Measurements from ENCODE around the gene SUSD1.

Gene SUSD1

DNA sequence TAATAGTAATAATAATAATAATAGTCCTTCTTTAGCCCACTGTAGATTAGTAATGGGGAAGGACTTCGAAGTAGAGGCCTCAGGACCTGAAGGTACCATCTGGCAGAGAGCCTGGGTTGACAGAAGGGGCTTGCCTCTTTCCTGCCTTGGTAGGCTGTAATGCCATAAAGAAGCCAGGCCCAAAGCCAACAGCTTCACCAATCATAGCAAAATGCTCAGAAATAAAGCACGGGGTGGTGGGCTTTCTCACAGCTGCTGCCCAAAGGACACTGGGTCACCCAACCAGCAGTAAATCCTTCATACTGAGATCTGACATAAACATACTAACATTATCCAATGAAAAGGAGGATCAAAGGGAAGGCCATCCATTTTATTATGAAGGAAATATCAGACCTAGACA is 70.7 kb downstream of the SUSD1 start:
- DNase-seq, result no peak
- intact Hi-C loops (cut with DNase I), result no loop called here

DNA sequence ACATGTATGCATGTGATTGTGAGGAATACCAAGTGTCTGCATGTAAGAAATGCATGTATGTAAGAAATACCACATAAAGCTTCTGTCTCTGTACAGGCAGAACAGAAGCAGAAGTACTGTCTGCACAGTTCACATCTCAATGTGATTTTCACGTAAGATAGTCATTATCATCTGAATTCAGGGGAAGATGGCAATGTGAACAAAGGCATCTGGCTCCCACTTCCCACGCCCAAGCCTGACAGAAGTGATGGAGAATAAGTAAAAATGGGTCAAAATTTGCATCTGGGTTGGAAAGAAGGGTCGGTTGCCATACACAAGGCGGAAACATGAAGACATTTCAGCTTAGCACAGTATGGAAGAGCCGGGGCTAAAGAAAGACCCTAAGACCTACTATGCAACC is 71.7 kb downstream of the SUSD1 start:
- peak in 2 of 10 donors; percentile 26 to 77 for DNase-seq
- intact Hi-C loops (cut with DNase I), result no loop called here

DNA sequence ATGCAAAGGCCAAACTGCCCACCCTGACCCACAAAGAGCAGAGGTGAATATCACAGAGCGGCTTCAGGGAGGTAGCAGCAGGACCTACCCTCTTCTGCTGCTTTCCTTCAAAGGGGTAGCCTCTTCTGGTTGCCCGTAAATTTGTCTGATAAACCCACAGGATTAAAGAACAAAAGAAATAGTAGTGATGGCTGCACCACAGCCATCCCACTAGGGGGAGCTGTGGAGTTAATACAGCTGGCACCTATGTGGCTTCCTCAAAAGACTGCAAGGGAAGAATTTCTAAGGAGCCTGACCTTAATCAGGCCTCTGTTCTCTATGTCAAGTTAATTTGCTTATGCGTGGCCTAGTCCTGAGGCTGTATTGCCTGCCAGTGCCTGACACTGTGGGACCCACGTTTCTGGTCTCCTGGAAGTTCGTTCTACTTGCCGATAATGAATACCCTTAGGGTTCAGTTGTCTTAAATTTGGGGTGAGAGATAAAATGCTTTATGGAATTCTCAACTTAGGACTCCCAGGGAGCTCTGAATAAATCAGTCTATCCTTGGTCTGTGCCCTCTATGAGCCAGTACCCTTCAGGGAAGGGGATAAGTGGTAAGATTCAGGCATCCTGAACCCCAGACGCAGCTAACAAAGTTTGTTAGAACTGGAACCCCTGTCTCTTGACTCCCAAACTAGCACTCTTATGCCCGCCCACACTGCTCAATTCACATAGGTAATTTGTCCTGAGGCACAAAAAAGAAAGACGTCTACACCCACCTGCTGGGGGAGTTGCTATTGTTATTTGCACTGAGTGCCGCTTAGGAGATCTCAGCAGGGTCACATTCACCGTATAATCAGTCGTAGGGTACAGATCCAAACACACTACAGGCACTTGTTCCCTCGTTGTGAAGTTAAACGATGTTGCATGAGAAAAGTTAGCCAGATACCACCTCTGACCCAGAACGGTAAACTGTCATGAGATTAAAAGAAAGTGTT is 77.1 kb downstream of the SUSD1 start:
- intact Hi-C loops (cut with DNase I), result loop anchor here (5.0 to 10.0 kb wide), 2 partner anchors 237 to 609 kb away; partner anchors contain the start of gene PTBP3
- peak in 6 of 10 donors; percentile 23 to 91 (median 55) for DNase-seq

DNA sequence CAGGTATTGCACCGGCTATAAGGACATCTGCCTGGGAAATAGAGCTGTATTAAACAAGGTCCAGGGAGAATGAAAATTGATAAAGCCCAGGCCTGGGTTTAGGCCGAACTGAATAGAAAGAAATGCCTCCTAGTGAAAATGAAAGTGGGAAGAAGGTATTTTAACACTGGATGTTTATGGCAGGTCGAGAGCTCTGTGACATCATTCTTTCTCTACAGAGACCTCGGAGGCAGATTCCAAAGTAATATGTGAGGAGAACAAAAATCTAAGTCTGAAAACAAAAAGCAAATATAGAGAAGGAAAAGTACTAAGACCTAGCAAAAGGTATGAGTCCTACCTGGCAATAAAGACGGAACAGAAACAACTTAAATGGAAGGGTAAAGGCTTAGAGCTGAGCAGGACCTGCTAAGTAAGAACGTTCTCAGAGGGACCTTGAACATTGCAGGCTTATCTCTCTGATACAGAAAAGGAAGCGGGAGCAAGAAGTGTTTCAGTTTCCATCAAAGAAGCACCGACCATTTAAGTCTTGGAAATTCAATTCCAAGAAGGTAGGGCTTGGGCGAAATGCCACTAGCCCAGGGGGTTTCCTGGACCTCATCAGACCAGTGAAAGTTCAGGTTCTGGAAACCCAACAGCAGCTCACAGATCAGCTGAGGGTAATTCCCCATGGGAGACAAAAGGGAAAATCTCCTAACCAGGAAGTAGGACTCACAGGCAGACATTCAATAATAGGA is 80.0 kb downstream of the SUSD1 start:
- intact Hi-C loops (cut with DNase I), result loop anchor here (5.0 to 10.0 kb wide), 2 partner anchors 240 to 612 kb away; partner anchors contain the start of gene PTBP3

DNA sequence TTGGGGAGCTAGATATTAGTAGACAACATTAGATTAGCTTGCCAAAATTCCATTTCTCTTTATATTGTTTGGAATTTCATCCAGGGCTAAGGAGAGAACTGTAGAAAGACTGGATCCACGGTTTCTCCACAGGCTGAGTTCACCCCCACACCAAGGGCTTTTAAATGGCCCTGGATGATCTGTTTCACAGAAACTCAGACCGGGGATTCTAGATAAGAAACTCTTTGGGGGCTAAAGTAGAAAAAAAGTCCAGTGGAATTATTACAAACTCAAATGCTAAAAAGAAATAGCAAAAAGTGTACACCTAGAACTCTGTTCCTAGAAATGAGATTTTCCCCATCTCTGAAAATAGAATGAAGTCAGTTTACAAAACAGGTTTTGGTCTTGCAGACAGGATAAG is 80.9 kb downstream of the SUSD1 start:
- intact Hi-C loops (cut with DNase I), result loop anchor here (10.0 kb wide), 1 partner anchor 241 kb away; the partner anchor contains the start of gene PTBP3
- DNase-seq, result no peak

More for the DNA sequence above, 80.0 kb downstream of the SUSD1 start:
- DNase-seq, result no peak

DNA sequence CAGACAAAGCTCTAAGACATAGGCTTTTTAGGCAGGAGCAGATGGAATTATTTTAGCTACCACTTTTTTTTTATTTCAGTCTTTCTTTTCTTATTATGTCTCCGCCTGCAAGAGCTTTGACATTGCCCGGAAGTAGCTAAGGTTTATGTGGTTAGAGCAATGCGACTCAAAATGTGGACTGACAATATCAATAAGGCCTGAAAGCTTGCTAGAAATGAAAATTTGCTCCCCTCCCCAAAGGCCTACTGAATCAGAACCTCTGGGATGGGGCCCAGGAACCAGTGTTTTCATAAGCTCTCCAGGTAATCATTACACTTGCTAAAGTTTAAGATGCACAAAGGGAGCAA is 81.3 kb downstream of the SUSD1 start:
- no peak for DNase-seq
- intact Hi-C loops (cut with DNase I), result loop anchor here (10.0 kb wide), 1 partner anchor 241 kb away; the partner anchor contains the start of gene PTBP3

DNA sequence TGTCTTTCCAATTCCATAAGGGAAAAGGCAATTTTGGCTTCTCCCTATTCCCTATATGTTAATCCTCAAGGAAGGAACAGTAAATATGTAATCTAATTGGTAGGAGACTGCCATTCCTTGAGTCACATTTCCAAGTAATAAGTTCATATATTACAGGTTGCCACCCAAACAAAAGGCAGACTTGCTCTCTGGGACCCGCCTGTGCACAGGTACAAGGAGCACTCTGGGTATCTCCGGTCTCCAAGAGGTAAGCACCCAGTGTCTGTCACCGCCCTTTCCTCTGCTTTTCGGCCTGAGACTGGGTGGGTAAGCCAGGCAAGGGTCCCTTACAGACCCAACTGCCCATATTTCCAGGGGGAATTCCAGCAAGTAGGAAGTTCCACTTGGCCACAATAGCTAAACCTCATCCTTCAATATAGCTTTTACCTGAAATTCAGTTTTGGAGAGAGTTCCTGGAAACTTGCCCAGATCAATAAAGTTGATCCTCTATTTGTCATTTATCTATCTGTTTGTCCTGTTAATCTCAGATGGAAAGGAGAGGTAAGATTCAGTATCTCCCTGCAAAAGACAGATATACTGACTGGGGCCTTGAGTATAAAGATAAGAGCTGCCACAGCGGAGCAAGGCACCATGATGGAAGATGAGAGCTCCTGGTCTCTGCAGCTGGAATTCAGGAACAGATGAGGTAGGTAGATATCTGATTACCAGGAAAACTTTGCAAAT is 81.8 kb downstream of the SUSD1 start:
- DNase-seq, result no peak
- intact Hi-C loops (cut with DNase I), result loop anchor here (10.0 kb wide), 1 partner anchor 241 kb away; the partner anchor contains the start of gene PTBP3

DNA sequence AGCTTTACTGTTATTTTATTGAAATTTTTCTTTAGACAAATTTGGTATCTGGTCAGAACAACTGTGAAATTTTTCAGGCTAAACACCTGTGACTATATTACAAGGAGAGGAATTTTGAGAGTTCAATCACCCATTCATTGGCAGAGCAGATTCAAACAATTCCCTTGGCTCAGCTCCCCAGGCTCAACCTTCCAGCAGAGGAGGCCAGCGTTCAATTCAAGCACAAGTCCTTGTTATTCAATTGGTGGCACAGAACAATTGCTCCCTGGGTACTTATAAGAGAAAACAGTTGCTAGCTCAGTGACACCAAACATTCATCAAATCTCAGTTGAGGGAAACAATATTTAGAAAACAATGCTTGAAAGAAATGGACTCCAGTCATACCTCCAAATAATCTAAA is 83.3 kb downstream of the SUSD1 start:
- peak in 5 of 10 donors; percentile 27 to 85 (median 32) for DNase-seq

DNA sequence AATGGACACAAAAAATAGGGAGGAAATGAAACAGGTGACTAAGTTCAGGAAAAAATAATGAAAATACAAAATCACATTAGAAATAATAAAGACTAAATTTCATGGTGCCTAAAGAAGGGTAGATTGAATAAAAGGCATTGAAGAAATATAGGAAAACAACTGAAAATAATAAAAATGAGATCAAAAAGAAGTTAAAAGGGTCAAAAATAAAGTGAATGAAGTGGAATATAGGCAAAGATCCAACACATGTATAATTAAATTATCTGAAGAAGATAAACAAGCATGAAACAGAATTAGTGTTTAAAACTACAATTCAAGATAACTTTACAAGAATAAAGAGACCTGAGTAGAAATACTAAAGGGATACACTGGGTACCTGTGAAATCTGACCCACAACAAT is 87.6 kb downstream of the SUSD1 start:
- no peak for DNase-seq
- intact Hi-C loops (cut with DNase I), result loop anchor here (2.0 kb wide), 1 partner anchor 273 kb away; no protein-coding TSS in a partner anchor

More for the DNA sequence above, 83.3 kb downstream of the SUSD1 start:
- intact Hi-C loops (cut with DNase I), result loop anchor here (10.0 kb wide), 1 partner anchor 243 kb away; the partner anchor contains the start of gene PTBP3

DNA sequence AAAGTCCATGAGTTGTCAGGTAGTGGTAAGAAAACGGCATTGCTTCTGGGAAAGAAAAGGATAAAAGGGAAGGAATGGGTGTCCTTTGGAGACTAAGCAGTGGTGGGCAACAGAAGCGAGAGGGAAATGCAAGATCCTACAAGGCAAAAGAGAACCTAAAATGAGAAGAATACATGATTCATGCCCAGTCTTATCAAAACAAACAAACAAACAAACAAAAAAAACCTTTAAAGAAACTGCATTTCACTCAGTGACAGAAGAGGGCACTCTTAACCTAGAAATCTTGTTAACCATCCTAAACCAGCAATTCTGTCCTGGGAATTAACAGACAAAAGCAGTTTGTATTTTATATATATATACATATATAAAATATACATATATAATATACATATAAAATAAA is 88.5 kb downstream of the SUSD1 start:
- no peak for DNase-seq

DNA sequence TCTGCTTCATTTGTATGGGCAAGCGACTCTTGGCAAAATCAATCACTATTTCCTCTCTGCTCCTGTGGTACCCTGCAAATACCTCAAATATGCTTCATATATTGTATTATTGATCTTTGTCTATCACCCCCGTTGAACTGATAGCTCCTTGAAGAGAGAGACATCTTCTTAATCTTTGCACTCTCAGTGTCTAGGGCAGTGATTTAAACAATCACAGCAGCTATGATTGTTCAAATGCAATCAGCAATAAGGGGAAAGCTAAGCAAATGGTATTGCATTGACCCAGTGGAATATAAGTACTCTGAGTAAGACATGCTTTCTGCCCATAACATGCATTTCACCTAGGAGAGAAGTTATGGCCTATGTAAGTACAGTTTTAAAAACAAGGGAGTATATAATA is 90.2 kb downstream of the SUSD1 start:
- intact Hi-C loops (cut with DNase I), result no loop called here
- DNase-seq, result no peak

More for the DNA sequence above, 88.5 kb downstream of the SUSD1 start:
- intact Hi-C loops (cut with DNase I), result loop anchor here (2.0 kb wide), 1 partner anchor 274 kb away; no protein-coding TSS in a partner anchor

DNA sequence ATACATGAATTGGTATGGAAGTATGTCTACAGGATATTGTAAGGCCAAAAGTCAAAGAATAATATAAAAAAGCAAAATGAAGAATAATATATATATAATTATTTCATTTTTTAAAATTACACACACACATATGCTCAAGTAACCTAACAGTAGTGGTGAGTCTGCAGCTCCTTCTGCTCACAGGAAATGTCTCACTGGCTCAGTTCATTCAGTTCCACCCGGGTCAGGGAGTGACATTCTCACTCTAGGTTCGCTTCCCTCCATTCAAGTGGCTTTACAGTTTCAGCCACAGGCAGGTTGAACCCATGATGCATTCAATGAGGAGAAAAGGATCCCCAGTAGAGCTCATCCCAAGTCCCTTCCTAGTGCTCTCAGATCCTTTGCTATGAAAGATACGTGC is 90.8 kb downstream of the SUSD1 start:
- intact Hi-C loops (cut with DNase I), result no loop called here
- no peak for DNase-seq

DNA sequence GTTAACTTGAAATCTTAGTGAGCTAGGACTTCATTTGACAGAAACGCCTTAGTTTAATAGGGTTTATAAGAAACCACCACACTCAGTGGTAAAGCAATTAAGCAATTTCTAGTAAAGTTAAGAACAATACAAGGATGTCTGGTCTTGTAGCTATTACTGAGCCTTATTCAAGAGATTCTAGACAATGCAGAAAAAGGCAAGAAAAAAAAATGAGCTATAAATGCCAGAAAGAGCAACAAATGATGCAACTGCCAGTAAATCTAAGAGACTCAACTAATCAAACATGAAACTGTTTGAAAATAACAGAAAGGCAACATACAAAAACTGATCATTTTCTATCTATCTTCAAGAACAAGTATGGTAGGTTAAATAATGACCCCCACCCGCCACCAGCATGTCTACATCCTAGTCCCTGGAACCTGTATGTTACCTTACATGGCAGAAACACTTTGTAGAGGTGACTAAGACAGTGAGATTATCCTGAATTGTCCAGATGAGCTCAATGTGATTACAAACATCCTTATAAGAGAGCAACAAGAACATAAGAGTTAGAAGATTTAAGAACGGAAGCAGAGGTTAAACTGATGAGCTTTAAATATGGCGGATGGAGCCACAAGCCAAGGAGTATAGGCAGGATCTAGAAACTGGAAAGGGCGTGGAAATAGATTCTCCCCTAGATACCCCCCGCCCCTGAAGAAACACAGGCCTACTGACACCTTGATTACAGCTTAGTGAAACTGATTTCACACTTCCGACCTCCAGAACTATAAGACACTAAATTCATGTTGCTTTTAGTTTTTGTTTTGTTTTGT is 93.0 kb downstream of the SUSD1 start:
- DNase-seq, result no peak
- intact Hi-C loops (cut with DNase I), result no loop called here

DNA sequence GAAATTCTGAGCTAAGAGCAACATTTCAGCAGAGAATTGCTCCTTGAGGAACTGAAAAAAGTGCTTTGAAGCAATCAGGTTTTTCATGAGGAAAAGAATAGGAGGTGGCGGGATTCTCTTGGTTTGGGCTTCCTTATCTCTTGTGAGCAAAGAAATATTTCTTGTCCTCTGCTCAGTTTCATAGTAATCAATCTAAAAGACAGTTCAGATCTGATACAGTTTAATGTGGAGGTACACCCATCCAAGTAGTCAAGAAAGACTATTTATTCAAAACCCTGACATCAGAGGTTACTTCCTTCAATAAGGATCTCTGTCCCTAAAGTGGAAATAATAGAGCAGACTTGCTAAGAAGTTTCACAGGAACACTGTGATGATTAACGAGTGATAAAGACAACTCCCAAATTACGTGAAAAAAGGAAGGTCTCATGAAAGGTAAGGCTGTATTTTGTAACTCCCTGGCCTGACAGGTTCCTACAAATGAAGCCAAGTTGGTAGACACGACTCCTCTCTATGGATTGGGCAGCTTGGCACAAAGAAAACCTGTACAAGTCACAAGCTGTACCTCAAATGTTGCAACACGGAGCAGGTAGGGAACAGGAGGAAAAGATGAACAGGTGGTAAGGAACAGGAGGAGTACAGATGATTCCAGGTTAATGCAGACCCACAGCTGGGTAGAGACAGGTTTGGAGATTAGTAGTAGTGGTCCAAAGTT is 94.1 kb downstream of the SUSD1 start:
- intact Hi-C loops (cut with DNase I), result no loop called here
- DNase-seq, result no peak

DNA sequence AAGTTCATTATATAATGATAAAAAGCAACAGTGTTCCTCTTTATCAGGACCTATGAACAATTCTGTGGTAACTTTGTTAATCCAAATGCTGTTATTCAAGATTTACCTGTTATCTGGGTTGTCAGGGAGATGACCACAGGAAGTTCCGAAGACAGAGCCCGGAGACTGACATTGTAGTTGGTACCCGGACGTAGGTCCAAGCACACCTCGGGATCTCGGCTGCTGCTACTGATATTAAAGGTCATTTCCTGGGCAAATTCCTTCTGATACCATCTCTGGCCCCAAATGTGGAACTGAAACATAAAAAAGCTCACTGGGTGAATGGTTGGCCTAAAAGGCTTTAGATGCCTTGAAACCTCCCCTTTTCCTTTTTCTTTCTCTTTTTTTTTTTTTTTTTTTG is 96.7 kb downstream of the SUSD1 start:
- intact Hi-C loops (cut with DNase I), result loop anchor here (10.0 kb wide), 1 partner anchor 484 kb away; the partner anchor contains the start of gene PTGR1
- DNase-seq, result no peak

DNA sequence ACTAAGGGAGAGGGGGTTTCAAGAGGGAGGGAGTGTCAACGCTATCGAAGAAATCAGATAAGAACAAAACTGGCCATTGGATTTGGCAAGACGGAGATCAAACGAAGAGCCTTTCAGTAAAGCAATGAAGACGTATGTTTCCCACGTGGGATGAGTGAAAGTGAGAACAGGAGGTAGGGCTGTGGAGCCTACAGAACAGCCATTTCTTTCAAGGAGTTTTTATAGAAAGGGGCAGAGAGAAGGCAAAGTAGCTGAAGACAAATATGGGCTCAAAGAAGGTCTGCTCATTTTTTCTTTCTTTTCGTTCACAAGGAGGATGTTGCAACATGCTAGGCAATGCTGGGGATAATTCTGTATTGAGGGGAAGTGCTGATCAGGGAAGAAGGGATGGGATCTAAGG is 98.3 kb downstream of the SUSD1 start:
- intact Hi-C loops (cut with DNase I), result loop anchor here (10.0 kb wide), 1 partner anchor 482 kb away; the partner anchor contains the start of gene PTGR1

DNA sequence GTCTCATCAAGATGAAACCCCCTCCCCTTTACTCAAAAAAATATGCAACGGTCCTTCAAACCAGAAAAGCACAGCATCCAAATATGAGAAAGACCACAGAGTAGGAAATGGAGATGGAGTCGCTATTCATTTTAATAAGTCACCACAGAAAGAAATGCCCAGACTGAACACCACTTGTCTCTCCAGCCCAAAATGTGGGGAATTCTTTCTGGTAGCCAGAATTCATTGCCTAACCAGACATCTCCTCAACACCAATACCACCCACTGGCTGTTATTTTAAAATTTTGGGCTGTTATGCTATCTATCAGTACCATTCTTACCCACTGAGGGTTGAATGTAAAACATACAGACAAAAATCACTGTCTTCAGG is 100.1 kb downstream of the SUSD1 start:
- no peak for DNase-seq
- intact Hi-C loops (cut with DNase I), result loop anchor here (2.0 to 10.0 kb wide), 2 partner anchors 178 to 480 kb away; partner anchors contain the start of genes PTGR1 and UGCG

More for the DNA sequence above, 98.3 kb downstream of the SUSD1 start:
- no peak for DNase-seq

DNA sequence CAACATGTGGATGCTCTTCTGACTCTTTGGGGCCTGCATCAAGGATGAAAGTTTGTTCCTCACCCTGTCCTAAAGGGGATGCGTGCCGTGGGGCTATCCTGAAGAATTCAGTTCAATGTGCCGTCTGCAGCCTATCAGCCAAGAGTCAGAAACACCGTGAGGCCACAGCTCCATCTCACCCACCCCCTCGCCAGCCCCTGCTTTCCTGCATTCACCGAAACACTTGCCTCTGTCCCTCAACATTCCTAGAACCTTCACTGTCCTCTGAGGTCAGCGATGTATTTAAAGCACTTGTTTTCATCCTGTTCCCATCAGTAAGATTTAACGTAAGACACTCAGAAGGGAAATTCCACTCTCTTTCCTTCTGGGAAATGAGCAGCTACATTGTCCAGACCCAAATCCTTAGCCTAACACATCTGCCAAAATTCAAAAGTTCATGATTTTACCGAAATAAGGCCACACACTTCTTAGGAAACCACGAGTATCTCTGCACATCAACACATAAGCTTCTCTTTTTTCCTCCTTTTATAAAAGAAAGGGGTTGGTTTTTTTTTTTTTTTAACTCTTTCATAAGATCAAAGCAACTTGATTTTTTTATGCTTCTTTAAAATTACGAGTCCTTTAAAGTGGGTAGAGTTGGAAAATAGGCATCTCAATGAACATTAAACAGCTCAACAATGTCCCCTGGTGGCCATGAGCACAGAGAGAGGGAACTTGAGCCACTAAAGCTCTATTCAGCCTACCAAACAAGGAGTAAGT is 100.7 kb downstream of the SUSD1 start:
- intact Hi-C loops (cut with DNase I), result loop anchor here (1.0 to 10.0 kb wide), 3 partner anchors 178 to 480 kb away; partner anchors contain the start of genes PTGR1 and UGCG
- DNase-seq, result peak in 6 of 10 donors; percentile 50 to 86 (median 56)
